Activated CD4-positive, alpha-beta T cell treated with anti-CD3 and anti-CD28 coated beads, Interleukin-2, amount 50 U/mL, for 16 hours (primary cell): ENCODE measurements around the gene NDUFA5.
A peak's percentile ranks its signal among the peaks of the same experiment; 100 is the strongest.
"Not testable (repeated sequence)": the region's sequence is repeated elsewhere in the genome, so short reads cannot be mapped to it uniquely, and the experiment has no call there.

Source experiments
- DNase-seq: peaks from one replicate; pipeline ENCODE4 v3.0.0-alpha.2; 2020

Gene NDUFA5

DNA sequence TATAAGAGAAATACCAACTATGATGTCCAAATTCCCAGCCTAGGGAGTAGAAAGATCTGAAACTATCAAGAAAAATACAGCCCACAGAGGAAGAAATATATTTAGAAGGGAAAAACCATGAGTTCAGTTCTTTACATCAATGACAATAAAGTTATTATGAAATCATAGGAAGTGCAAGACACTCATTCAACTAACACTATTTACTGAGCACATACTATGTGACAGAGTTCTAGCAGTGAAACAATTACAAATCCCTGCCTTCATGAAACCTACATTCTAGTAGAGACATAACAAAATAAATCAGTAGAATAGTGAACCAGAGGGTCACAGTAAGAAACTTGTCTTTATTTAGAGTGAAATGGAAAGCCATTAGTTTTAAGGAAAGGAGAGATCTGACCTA is 2.1 kb downstream of the NDUFA5 start:
- DNase-seq = no peak

DNA sequence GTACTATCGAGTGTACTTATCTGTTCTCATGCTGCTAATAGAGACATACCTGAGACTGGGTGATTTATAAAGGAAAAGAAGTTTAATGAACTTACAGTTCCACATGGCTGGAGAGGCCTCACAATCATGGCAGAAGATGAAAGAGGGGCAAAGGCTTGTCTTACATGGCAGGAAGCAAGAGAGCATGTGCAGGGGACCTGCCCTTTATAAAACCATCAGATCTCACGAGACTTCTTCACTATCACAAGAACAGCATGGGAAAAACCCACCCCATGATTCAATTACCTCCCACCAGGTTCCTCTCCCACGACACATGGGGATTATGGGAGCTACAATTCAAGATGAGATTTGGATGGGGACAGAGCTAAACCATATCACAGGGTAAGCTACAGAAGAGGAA is 4.5 kb downstream of the NDUFA5 start:
- no peak for DNase-seq

DNA sequence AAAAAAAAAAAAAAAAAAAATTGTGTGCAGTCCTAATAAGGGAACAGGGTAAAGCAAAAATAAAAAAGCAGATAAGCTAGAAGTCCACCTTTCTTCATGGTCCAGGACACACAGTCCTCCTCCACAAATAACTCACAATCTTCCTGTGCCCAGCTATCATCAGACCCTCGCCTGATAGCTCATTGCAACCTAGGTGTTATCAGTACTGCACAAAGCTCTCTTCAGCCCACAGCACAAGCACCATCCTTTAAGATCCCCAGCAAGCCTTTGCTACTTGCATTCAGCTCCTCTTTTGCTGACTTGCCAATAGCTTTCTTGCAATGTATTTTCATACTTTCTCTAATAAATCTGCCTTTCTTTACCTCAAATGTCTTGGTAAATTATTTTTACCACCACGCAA is 5.0 kb downstream of the NDUFA5 start:
- no peak for DNase-seq

DNA sequence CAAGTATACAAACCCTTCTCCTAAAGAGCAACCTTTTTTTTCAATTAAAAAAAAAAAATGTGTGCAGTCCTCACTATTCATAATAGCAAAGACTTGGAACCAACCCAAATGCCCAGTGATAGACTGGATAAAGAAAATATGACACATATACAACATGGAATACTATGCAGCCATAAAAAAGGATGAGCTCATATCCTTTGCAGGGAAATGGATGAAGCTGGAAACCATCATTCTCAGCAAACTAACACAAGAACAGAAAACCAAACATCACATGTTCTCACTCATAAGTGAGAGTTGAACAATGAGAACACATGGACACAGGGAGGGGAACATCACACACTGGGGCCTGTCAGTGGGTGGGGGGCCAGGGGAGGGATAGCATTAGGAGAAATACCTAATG is 5.5 kb downstream of the NDUFA5 start:
- DNase-seq = not testable (repeated sequence)

DNA sequence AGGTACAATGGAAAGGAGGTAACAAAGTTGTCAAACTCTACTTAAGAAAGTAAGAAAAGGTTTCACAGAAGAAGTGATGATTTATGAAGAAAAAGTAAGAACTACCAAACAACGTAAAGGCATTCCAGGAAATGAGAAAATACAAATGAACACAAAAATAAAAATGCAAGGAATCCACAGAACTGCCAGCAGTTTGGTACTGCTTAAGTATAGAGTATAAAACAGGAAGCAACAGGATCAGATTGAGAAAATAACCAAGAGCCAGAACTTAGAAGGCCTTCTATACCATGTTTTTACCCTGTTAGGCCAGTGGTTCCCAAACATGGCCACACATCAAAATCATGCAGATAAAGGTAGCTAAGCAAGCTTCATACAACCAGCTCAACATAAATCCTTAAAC is 9.2 kb downstream of the NDUFA5 start:
- no peak for DNase-seq

DNA sequence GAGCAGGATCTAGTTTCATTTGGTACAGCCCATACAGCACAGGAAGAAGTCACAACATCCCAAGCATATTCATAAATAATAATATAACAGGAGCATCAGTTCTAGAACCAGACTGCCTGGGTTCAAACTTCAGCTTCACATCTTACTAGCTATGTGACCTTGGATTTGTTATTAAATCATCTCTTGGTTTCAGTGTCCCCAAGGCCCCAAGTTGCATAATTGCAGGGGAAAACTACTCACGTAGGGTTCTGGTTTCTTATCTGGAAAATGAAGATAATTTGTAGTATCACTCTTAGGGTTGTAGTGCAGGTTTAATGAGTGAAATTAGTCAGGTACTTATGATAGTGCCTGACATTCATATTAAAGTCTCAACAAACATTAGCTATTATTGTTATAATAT is 17.7 kb downstream of the NDUFA5 start:
- DNase-seq = no peak

DNA sequence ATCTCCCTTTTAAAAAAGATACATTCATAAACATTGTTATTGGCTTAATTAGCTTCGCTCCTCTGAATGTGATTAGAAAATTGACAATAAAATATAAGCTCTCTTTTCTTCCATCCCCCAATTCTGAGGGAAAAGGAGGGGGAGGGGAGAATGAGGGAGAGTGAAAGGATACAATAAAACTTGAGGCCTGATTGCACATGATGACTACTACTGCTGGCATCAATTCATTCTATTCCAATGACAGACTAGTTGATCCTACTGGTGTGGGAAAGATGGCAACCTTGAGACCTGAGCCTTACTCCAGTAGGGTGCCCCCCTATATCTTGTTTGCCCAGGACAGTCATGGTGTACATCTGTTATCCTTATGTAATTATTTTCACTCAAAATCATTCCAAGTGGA is 18.7 kb downstream of the NDUFA5 start:
- DNase-seq = no peak

DNA sequence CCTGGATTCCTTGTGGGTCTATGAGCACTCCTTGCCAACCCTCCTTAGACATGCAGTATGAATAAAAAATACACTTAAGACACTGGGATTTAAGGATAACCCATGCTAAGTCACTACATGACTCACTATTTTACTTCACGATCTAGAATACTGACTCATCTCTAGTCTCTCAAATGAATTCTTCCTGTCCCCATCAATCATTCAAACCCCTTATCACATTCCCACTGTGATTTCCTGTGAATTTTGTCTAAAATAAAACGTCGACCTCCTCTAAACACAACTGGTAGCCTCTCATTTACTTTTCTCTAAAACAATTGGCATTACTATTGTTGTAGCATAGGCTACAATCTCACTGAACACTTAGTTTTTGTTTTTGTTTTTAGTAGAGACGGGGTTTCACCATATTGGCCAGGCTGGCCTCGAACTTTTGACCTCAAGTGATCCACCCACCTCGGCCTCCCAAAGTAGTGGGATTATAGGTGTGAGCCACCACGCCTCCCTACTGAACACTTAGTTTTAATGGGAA is 19.4 kb downstream of the NDUFA5 start:
- no peak for DNase-seq

DNA sequence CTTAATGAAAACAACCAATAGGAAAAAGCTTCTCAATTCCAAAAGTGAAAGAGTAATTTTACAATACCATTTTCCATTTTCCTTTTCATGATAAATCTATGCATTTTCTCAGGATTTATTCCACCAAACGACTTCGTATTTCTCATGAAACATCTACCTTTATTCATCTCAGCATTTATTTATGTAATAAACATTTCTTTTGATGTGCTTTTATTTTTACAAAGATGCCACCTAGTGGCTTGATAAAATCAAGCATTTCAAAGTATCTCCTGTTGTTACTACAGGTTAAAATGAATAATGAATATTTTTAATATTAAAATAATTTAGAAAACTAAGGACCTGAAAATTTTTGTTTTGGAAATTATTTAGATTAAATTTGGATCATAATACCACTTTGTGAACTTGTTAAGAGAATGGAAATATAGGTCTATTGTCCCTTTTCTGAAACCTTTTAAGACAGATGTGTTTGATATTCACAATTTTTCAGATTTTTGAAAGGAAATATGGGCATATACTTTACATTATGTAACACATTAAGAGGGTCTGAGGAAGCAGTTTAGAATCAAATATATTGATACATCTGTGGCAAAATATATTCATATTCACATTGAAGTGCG is 20.5 kb downstream of the NDUFA5 start:
- peak; percentile 16 for DNase-seq

DNA sequence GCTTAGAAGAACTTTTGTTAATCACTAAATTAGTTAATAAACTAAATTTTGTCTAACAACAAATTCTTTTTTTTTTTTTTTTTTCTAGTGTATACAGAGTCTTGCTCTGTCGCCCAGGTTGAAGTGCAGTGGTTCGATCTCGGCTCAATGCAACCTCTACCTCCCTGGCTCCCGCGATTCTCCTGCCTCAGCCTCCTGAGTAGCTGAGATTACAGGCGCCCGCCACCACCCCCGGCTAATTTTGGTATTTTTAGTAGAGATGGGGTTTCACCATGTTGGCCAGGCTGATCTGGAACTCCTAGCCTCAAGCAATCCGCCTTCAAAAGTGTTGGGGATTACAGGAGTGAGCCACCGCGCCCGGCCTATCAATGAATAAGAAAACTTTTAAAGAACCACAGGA is 22.1 kb downstream of the NDUFA5 start:
- DNase-seq = no peak

DNA sequence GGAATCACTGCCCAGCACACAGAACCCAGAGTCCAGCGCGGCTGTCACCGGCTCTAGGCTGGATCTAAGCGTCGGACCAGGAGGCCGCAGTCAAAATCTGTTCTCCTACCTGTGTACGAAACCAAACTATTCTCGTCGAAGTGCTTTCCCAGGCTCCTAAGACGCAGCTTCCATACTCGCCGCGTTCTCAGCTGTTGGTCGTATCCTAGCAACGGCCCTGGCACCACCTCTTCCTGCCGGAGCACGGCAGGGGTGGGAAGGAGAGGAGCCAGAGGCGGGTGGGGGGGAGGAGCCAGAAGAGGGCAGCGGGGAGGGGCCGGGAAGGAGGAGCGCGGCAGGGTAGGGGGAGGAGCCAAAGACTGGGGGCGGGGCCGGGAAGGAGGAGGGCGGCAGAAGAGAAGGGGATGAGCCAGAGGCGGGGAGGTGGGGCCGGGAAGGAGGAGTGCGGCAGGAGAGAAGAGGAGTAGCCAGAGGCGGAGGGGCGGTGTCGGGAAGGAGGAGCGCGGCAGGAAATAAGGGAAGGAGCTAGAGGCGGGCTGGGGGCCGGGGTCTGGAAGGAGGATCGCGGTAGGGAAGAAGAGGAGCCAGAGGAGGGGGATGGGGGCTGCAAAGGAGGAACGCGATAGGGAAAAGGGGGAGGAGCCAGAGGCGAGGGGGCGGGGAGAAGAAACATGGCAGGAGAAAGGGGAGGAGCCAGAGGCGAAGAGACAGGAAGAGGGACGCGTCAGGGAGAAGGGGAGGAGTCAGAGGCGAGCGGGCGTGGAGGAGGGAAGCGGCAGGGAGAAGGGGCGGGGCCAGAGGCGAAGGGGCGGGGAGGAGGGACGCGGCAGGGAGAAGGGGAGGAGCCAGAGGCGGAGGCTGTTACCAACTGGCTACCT is 23.0 kb downstream of the NDUFA5 start, which contains the start of gene IQUB:
Gene IQUB, minus strand, starts transcription at position 213 of the 878 bp plus-strand sequence. CDS start 22,255 bp downstream, outside the sequence.
- DNase-seq = peak; percentile 96

DNA sequence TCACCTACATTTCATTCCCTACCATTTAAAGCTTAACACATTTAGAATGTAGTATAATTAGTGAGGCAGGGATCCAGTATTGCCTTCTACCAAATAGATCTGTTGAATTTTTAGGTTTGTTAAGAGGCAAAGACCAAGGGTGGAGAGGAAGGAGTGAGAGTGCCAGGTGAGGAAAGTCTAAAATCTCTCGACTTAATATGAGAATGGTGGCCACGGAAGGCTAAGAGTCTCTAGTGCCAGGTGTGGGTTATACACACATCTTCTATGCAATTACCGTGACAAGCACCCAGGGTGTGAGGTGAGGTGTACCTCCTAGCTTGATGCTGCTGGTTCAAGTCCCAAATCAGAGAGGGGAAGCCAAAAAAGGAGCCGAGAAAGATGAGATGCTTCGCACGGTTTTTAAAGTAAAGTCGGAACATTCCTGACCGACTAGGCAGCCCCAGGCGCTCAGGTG is 23.7 kb downstream of the NDUFA5 start:
- DNase-seq = no peak

DNA sequence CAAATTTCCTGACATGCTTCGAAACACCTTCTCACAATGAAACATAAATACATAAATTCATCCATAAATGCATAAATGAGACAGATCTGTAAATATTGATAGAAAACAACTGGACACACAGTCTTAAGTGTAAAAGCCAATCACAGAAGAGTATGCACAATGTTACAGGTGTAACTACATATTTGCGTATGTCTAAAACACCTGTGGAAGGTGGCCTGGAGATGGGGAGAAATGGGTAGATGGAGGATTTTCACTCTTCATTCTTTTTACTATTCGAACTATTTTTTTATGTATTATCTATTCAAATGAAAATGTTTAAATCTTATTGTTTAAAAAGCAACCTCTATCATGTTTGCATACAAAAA is 24.1 kb downstream of the NDUFA5 start:
- no peak for DNase-seq

DNA sequence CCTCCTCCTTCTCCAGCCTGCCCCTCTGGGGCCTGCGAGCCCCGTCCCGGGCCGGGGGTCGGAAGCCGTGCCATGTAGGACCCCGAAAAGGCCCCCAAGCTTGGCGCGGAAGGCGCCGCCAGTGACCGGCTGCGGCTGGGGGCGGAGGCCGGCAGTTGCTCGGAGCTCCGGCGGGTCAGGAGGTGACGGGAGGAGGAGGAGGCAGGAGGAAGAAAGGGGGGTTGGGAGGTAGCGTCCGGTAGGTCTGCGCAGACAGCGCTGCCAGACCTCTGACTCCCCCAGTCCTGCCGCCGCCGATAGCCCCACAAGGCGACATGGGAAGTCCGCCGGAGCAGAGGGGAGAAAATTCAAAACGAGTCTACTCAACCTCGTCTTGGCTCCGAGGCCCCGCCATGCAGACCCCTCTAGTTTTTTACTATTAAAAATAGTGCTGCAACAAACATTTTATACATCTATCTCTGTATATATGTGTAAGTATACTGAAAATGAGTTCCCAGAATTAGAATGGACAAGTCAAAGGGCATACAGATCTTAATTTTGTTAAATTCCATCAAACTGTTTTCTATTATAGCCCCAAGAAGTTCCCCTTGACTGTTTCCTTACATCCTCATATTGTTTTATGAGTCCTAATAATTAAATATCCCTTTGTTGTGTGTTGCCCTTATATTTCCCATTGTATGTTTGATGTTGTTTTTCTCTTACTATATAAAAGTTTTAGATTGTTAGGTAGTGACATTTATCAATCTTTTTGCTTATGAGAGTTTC is 24.6 kb downstream of the NDUFA5 start:
- DNase-seq = peak; percentile 39

DNA sequence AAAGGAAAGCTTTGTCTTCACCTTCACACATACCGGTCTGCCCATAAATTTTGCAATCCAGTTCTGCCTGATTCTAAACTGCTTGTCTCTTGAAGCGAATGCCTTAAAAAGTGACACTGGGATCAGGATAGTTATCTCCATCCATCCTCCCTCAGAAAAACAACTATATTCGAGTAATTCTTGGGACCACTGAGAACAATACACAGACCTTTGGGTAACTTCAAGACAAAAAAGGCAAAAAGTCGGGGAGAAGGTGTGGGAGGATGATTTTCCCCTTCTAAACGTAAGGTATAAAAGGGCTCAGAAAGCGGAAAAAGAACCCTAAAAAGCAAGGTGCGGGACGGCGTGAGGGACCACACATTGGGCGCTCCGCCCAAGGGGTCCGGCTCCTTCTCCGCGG is 25.3 kb downstream of the NDUFA5 start:
- DNase-seq = not testable (repeated sequence)

DNA sequence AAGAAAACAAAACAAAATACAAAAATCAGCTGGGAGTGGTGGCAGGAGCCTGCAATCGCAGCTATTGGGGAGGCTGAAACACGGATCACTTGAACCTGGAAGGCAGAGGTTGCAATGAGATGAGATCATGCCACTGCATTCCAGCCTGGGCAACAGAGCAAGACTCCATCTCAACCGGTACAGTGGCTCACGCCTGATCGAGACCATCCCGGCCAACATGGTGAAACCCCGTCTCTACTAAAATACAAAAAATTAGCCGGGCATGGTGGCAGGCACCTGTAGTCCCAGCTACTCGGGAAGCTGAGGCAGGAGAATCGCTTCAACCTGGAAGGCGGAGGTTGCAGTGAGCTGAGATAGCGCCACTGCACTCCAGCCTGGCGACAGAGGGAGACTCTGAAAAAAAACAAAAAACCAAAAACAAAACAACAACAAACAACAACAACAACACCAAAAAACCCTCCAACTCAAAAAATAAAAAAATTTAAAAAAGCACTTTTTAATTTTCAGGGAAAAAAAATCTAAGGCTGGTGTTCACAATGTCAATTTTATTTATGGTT is 27.5 kb downstream of the NDUFA5 start:
- not testable (repeated sequence) for DNase-seq

DNA sequence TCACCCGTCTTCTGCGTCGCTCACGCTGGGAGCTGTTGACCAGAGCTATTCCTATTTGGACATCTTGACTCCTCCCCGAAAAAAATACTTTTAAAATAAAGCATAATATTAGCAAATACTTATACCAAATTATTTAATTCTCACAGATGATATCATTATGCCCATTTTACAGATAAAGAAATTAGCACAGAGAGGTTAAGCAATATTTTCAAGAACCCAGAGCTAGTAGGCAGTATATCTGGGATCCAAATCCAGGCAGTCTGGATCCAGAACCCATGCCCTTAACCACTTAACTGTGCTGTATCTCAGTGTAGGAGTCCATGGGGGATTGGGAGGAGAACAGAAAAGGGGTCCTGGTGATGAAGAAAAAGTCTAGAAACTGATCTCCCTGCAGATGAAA is 29.4 kb downstream of the NDUFA5 start:
- DNase-seq = no peak

DNA sequence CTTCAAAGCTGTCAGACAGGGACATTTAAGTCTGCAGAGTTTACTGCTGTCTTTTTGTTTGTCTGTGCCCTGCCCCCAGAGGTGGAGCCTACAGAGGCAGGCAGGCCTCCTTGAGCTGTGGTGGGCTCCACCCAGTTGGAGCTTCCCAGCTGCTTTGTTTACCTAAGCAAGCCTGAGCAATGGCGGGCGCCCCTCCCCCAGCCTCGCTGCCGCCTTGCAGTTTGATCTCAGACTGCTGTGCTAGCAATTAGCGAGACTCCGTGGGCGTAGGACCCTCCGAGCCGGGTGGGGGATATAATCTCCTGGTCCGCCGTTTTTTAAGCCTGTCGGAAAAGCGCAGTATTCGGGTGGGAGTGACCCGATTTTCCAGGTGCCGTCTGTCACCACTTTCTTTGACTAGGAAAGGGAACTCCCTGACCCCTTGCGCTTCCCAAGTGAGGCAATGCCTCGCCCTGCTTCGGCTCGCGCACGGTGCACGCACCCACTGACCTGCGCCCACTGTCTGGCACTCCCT is 29.8 kb downstream of the NDUFA5 start:
- not testable (repeated sequence) for DNase-seq

DNA sequence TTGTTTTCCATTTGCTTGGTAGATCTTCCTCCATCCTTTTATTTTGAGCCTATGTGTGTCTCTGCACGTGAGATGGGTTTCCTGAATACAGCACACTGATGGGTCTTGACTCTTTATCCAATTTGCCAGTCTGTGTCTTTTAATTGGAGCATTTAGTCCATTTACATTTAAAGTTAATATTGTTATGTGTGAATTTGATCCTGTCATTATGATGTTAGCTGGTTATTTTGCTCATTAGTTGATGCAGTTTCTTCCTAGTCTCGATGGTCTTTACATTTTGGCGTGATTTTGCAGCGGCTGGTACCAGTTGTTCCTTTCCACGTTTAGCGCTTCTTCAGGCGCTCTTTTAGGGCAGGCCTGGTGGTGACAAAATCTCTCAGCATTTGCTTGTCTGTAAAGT is 31.1 kb downstream of the NDUFA5 start:
- DNase-seq = not testable (repeated sequence)

DNA sequence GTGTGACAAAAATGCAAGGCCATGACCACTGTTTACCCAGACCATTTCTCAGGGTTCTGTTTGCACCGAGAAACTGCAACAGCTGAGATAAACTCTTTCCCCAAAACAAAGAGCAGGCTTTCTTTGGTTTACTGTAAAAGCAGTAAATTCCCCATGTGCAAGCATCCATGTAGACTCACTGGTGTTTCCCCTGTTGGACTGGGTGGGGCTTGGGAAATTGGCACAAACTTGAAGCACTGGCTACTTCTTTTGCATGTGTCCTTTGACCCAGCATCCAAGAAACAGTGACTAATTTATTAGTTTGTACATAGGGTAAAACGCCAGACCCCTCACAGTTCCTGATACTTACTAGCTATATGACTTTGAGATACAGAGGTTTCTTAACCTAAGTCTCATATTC is 35.6 kb downstream of the NDUFA5 start:
- DNase-seq = no peak

DNA sequence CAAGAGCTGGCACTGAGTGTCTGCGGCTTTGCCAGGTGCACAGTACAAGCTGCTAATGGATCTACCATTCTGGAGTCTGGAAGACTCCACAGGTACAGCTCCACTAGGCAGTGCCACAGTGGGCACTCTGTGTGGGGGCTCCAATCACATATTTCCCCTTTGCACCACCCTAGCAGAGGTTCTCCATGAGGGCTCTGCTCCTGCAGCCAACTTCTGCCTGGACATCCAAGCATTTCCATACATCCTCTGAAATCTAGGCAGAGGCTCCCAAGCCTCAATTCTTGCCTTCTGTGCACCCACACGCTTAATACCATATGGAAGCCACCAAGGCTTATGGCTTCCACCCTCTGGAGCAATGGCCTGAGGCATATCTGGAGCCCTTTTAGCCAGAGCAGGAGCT is 52.4 kb downstream of the NDUFA5 start:
- no peak for DNase-seq

DNA sequence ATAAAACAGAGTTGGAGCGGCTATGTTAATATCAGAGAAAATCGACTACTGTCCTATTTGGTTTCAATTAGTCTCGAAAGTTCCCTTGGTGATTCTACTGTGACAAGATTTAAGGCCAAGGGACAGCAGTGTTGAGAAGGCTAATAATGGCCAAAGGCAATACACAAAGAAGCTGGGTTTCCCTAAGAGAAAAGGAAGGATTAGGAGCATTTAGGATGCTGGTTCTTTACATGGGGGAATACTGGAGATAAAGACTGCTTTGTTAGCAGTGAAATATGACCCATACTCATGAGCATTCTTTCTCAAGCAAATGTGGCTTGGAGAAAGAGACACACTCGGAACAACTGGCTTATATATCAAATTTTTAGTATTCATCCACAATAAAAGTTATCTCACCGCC is 55.4 kb downstream of the NDUFA5 start:
- DNase-seq = no peak
